ENCODE data around the gene GPR3.
A peak's percentile ranks its signal among the peaks of the same experiment; 100 is the strongest.

The GPR3 gene

DNA sequence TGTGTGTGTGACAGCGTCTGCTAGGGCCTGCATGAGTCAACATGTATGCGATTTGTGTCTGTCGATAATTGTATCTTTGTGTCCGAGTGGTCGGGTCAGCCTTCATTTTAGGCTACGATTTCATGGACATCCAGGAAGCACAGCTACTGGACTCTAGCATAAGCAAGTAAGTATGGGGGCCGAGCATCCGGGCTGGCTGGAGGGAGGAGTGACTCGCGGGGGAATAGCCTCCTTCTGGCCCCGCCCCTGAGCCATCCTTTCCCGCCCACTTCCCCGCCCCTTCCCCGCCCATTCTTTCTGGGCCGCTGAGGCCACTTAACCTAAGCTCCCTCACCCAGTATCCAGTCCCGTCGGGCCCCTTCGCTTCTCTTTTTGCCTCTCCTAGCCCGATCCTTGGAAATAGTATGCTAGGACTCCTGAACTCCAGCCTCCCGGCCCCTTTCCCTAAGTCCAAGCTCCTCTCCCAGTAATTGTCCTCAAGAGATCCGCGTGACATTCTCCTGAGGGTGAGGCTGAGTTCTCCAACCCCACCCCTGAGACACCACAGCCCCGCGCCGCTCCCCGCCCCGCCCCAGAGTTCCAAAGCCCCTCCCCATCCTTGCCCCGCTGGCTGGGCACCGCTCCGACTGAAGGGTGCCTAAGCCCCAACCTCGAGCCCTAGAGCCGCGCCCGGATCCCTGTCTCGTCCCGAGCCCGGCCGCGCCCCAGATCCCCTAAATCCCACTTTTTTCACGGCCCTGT is 26.9 kb upstream of the GPR3 start:
- Mint-ChIP-seq H3K27ac (peak overlapping the region; percentile 90), H3K4me1 (ENCODE audit: low read depth) (peaks cover 26% of the 10 kb centered on the region)

DNA sequence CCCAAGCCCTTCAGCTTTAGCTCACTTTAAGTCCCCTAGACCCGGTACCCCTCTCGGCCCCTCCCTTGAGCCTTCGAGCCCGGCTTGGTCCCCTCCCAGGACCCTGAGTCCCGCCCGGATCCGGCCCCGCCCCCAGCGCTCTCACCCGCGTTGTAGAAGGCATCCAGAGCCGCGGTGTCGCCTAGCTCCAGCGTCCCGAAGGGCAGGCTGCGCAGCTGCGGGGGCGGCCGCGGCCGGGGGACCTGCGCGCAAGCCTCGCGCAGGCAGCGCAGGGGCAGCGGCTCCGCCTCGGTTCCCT is 26.4 kb upstream of the GPR3 start:
- peak overlapping the region; percentile 86 for H3K4me3 Mint-ChIP-seq
- H3K36me3 Mint-ChIP-seq (ENCODE audit: low read depth): no peaks in the 10 kb centered on the region
- no peaks in the 10 kb centered on the region for H3K9me3 Mint-ChIP-seq
- DNase-seq: peak; percentile 85
- peaks cover 26% of the 10 kb centered on the region for H3K4me1 Mint-ChIP-seq (ENCODE audit: low read depth)
- no peaks in the 10 kb centered on the region for H3K27me3 Mint-ChIP-seq
- H3K27ac Mint-ChIP-seq: peak overlapping the region; percentile 90

More for the DNA sequence above, 26.9 kb upstream of the GPR3 start:
- Mint-ChIP-seq H3K36me3 (ENCODE audit: low read depth) (no peaks in the 10 kb centered on the region), H3K9me3 (no peaks in the 10 kb centered on the region), H3K4me3 (peak overlapping the region; percentile 86), H3K27me3 (no peaks in the 10 kb centered on the region)
- DNase-seq: peak; percentile 88

DNA sequence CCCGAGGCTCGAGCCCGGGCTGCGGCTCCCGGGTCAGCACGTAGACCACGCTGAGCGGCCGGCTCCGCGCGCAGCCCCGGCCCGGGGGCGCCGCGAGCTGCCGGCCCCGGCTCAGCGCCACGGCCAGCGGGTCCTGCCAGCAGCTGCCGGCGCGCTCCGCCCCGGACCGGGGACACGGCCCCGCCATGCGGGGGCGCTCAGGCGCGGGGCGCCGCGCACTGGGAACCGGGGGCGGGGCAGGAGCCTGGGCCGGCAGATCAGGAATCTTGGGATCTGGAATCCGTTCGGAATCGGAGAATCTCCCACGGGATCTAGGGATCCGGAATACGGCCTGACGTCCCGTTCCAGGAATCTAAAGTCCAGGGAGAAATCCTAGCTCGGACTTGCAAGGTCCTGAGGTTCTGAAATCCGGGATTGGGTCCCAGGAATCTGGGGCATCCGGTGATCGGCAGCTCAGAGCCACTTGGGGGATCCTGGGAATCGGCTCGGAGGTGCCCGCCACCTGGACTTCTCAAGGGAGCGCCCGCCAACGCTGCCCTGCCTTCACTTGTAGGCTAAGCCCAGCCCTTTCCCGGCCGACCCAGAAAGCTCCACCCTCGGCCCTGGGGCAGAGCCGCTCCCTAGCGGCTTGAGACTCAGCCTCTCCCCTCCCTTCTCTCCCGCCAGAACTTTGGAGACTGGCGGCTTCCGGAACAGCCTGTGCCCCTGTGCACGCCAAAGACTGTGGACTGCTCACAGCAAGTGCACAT is 25.8 kb upstream of the GPR3 start, which contains the start of gene MAP3K6:
MAP3K6 (minus strand) TSS at position 551 of the 749 bp plus-strand sequence; CDS start at position 187, 364 bp downstream.
- Mint-ChIP-seq H3K27ac (peak within 1 kb of the TSS; percentile 90), H3K27me3 (no peaks in the 10 kb centered on the region), H3K4me1 (ENCODE audit: low read depth) (peaks cover 26% of the 10 kb centered on the region), H3K36me3 (ENCODE audit: low read depth) (no peaks in the 10 kb centered on the region), H3K4me3 (peak within 1 kb of the TSS; percentile 86), H3K9me3 (no peaks in the 10 kb centered on the region)
- peak; percentile 70 for DNase-seq

DNA sequence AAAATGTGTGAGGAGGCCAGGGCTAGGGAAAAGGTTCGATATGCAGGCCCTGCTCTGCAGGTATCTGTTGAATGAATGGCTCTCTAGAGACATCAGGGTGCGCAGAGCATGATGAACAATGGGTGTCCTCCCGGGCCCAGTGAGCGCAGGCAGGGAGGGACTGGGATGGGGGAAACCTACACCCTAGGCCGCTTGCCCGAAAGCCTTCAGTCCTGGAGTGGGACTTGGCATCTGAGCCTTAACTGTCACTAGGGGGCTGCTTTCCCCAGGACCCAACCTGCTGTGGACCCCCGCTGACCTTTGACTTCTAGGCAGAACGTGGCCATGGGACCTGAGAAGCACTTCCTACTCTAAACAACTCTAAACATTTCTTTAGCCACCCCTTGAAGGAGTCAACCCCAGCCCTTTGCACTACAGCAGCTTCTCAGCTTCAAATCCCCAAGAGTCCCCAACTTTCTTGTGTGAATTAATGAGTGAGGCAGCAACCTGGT is 25.2 kb upstream of the GPR3 start:
- H3K4me3 Mint-ChIP-seq: peak overlapping the region; percentile 64
- DNase-seq: no peak
- peak overlapping the region; percentile 55 for H3K27ac Mint-ChIP-seq
- peaks cover 26% of the 10 kb centered on the region for H3K4me1 Mint-ChIP-seq (ENCODE audit: low read depth)
- H3K36me3 Mint-ChIP-seq (ENCODE audit: low read depth): no peaks in the 10 kb centered on the region
- H3K9me3 Mint-ChIP-seq: no peaks in the 10 kb centered on the region
- no peaks in the 10 kb centered on the region for H3K27me3 Mint-ChIP-seq

DNA sequence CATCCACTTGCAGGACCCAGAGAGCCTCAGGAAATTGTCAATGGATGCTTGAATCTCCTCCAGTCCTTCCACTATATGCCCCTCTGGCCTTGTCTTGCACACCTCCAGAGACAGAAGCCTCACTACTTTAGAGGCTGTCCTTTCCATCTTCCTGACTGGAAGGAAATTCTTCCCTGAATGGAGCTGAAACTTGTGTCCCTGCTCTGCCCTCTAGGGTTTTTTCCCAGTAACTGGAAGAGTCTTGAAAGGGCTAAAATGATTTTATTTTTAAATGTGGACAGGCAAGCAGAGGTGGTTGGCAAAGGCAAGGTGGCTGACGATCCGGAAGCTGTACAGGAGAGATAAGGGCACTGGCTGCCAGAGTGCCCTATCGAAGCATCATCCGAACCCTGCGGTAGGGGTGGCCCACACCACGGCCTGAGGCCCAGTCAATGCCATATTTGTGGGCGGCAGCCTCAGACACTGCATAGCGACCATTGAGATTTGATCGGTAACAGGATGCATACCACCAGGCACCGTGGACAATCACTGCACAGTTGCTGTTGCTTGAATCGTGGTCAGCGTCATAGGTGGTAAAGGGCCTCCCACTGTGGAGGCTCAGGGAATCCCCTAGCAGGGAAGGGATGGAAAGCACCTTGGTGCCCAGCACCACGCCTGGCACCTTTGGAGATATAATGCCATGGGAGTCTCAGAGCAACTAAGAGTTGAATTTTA is 23.4 kb upstream of the GPR3 start:
- Mint-ChIP-seq H3K27ac (no peak overlapping the region), H3K4me1 (ENCODE audit: low read depth) (peaks cover 26% of the 10 kb centered on the region), H3K9me3 (no peaks in the 10 kb centered on the region), H3K27me3 (no peaks in the 10 kb centered on the region), H3K4me3 (no peak overlapping the region), H3K36me3 (ENCODE audit: low read depth) (no peaks in the 10 kb centered on the region)
- DNase-seq: no peak

DNA sequence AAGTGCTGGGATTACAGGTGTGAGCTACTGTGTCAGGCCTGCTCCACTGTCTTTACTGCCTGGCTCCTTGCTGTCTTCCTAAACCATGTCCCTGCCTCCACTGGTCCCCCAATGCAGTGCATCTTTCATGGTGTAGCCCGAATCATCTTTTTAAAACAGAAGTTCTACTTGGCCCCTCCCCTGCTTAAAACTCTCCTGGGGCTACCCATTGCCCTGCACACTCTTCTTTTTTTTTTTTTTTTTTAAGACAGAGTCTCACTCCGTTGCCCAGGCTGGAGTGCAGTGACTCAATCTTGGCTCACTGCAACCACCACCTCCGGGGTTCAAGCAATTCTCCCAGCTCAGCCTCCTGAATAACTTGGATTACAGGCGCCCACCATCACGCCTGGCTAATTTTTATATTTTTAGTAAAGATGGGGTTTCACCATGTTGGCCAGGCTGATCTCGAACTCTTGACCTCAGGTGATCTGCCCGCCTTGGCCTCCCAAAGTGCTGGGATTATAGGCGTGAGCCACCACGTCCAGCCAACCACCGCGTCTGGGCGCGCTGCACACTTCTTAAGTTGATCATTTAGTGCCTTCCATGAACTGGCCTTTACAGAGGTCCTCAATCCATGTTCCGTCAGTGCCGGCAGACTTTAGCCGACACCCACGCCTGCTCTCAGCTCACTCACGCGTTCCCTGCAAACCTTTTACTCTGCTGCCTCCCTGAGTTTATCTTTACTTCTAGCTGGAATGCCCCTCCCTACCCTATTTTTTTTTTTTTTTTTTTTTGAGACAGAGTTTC is 20.2 kb upstream of the GPR3 start:
- H3K4me1 Mint-ChIP-seq (ENCODE audit: low read depth): peaks cover 6% of the 10 kb centered on the region

DNA sequence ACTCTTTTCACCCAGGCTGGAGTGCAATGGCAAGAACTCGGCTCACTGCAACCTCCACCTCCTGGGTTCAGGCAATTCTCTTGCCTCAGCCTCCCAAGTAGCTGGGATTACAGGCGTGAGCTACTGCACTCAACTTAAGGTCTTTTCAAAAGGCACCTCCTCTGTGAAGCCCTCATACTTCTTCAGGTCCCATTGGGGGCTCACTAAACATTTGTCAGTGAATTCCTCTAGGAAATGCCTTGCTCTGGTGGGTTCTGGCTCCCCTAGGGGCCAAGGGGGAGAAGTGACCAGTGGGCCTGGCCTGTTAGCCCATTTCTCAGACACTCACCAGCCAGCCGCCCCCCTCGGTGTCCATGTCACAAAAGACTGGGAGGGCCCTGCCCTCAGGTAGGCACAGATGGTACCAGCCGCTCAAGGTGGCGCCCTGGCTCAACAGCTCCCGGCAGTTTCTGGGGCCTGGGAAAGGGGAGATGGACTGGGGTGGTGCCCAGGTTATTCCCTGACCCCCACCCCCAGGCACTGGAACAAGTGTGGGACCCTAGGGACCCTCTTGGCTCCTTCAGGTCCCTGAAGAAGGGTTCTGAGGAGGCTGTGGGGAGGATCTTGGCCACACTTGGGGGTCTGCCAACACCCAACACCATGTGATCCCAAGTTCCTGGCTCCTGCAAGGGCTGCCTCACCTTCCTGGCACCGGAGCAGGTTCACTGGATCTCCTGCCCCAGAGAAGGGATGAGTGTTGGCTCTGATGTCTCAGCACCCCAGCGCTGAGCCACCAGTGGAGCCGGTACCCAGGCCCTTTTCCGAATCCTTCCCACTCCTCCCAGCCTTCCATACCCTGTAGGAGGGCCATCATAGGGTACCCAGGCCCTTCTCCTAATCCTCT is 19.4 kb upstream of the GPR3 start:
- H3K27me3 Mint-ChIP-seq: no peaks in the 10 kb centered on the region
- H3K27ac Mint-ChIP-seq: no peak overlapping the region
- H3K4me3 Mint-ChIP-seq: no peak overlapping the region
- H3K4me1 Mint-ChIP-seq (ENCODE audit: low read depth): peaks cover 6% of the 10 kb centered on the region
- H3K9me3 Mint-ChIP-seq: no peaks in the 10 kb centered on the region
- H3K36me3 Mint-ChIP-seq (ENCODE audit: low read depth): no peaks in the 10 kb centered on the region
- no peak for DNase-seq

More for the DNA sequence above, 20.2 kb upstream of the GPR3 start:
- no peak for DNase-seq
- no peaks in the 10 kb centered on the region for H3K36me3 Mint-ChIP-seq (ENCODE audit: low read depth)
- no peaks in the 10 kb centered on the region for H3K9me3 Mint-ChIP-seq
- H3K27me3 Mint-ChIP-seq: no peaks in the 10 kb centered on the region
- H3K4me3 Mint-ChIP-seq: no peak overlapping the region
- H3K27ac Mint-ChIP-seq: no peak overlapping the region

DNA sequence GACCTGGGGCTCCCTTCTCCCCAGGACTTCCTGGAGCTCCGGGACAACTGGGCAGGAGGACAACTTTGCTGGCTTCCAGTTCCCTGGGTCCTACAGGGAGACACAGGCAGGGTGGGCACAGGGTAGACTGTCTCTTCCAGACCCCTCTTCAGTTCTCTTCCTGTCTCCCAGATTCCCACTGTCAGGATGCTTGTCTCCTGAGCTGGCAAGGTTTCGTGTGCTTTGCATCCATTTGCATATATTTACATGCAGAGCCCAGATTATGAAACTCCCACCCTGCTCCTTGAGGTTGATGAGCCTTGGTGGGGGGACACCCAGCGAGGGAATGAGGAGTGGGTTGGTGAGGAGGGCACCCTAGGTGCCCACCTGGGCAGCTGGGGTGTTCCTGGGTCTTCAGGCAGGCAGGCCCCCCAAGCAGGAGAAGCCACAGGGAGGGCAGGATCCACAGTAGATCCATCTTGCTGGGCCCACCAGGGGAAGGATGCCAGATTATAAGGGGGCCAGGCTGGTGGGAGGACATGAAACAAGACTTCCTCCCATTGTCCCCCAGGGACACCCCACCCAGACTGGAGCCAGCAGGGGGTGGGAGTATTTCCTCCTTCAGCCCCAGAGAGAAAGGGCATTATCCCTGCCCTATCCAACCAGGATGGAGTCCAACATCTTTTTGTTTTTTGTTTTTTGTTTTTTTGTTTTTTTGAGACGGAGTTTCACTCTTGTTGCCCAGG is 17.9 kb upstream of the GPR3 start, which contains the start of gene FCN3:
FCN3 (minus strand) TSS at position 463 of the 725 bp plus-strand sequence; CDS start at position 457, 6 bp downstream.
- Mint-ChIP-seq H3K36me3 (ENCODE audit: low read depth) (no peaks in the 10 kb centered on the region), H3K4me1 (ENCODE audit: low read depth) (peaks cover 2% of the 10 kb centered on the region), H3K9me3 (no peaks in the 10 kb centered on the region), H3K27me3 (no peaks in the 10 kb centered on the region), H3K27ac (no peak within 1 kb of the TSS), H3K4me3 (no peak within 1 kb of the TSS)
- no peak for DNase-seq

DNA sequence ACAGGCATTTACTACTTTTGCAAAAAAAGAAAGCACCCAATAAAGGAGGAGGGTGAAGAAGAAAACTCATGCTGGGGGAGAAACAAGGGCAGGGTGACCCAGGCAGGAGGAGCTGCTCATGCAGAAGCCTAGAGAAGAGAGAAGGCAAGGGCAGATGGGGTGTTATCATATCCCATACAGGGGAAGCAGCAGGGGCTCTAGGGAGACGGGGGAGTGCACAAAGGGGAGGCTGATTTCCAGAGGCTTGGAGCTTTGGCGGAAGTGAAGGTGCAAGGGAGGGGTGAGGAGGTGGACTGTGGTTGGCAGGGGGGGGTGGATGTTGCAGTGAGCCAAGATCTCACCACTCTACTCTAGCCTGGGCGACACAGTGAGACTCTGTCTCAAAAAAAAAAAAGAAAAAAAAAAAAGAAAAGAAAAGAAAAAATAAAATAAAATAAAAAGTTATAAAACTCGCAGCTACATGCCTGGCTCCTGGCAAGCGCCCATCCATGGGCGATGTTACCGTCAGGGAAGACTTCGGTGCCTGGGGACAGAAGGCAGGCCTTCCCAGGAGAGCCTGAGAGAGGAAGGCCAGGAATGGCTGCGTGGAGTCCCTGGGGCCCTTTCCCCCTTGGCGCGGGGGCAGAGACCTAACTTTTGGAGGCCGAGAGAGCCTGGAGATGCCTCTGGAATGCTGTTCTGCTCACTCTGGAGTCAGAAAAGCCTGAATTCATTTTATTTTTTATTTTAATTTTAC is 14.5 kb upstream of the GPR3 start:
- Mint-ChIP-seq H3K4me3 (no peak overlapping the region), H3K27ac (no peak overlapping the region), H3K4me1 (ENCODE audit: low read depth) (no peaks in the 10 kb centered on the region), H3K36me3 (ENCODE audit: low read depth) (no peaks in the 10 kb centered on the region), H3K27me3 (no peaks in the 10 kb centered on the region), H3K9me3 (no peaks in the 10 kb centered on the region)
- no peak for DNase-seq

DNA sequence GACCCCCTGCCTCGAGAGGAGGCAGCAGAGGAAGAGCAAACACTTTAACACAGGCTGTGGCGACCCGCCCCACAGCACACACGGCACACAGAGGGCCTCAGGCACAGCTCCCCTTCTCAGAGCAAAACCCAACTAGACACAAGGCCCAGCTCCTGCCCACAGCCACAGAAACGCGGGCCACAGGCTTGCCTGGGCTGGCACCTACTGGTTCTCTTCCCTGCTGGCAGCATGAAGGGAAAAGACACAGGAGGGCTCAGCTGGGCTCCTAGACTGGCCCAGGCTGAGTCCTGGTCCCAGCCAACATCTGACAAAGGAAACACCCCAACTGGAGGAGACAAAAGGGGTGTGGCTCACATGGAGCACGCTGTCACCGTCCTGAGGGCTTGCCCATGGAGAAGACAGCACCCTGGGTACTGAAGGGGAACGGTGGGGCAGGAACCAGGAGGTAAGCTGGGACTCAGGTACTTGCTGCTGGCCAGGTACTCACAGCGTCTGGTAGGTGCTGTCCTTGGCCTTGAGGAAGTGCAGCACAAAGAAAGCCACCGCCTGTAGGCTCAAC is 12.8 kb upstream of the GPR3 start:
- DNase-seq: no peak
- Mint-ChIP-seq H3K9me3 (no peaks in the 10 kb centered on the region), H3K4me1 (ENCODE audit: low read depth) (no peaks in the 10 kb centered on the region), H3K27me3 (no peaks in the 10 kb centered on the region), H3K27ac (no peak overlapping the region), H3K36me3 (ENCODE audit: low read depth) (no peaks in the 10 kb centered on the region), H3K4me3 (no peak overlapping the region)

DNA sequence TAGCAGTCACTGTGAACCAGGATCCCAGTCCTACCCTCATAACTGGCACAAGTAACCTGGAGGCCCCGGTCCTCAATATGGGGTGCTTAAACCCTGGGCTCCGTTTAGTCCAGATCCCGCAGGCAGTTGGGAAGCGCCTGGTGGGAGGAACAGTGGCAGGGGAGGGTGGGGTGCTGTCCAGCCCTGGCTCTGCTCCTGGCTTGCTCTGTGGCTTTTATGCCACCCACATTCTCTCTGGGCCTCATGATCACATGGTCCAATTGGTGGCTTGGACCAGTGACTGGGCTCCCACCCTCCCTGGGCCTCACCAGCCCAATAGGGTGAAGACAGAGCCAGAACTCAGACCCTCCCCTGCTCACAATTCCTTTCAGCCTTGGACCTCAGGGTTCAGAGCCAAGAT is 12.2 kb upstream of the GPR3 start:
- Mint-ChIP-seq H3K9me3 (no peaks in the 10 kb centered on the region), H3K27ac (no peak overlapping the region), H3K4me3 (no peak overlapping the region), H3K4me1 (ENCODE audit: low read depth) (no peaks in the 10 kb centered on the region), H3K27me3 (no peaks in the 10 kb centered on the region), H3K36me3 (ENCODE audit: low read depth) (no peaks in the 10 kb centered on the region)
- no peak for DNase-seq
